ENCODE results near the gene GTF2F2. TPM values are rescaled to one million over a fixed set of nuclear protein-coding genes. Genes with fewer than 3 reads are reported as not detected.

The GTF2F2 gene
- total RNA-seq, 1 experiment from 2014 or later: 65.4 TPM

DNA sequence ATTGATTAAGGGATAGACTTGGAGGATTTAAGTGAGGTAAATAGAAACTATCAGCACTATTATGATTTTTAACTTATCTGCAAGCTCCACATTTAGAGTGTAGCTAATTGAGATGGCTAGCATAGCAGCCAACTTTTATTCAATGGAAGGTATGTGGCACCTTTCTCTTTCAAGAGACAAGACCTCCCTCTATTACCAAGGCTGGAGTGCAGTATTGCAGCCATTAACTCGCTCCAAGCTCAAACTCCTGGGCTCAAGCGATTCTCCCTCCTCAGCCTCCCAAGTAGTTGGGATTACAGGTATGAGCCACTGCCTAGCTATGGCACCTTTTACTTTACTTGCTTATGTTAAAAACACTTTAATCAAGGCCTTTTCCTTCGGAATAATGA lies 212.5 kb downstream of the GTF2F2 start:
- DNase-seq (ENCODE audit: low read depth): no peak

DNA sequence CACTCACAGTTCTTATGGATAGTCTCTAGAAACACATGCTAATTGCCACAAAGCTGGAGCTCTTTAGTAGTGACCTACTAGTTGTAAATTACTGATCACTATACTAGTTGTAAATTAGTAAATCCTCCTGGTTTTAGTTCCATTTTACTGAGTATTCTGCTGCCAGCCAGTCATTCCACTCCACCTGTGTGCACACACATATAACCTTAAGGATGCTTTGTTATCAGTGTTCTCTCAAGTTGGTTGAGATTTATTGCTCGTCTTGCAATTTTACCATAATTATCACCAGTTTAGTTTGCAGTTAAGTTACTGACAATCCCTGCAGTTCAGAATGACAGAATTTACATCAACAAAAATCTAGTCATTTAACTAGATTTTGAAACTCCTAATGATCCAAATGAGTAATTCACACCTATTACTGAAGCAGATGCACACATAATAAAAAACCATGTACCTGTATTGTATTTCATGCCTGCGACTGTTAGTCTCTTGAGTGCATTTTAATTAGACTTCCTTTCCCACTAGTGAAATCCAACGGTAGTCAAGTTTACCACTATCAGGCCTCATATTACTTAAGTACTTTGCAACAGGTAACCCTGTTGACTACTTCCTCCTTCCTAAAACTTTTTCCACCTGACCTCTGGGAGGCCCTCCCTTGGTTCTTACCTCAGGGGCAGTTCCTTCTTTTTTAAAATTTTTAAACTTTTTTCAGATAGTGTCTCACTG lies 213.1 kb downstream of the GTF2F2 start:
- DNase-seq (ENCODE audit: low read depth): peak; percentile 13

Other genes starting within 250 kb of the GTF2F2 start
- gene NUFIP1, start 131.0 kb upstream of the GTF2F2 start, total RNA-seq (2014; rRNA removed): 4.0 and 4.1 TPM in 2 replicates
- gene GPALPP1, start 131.0 kb upstream of the GTF2F2 start, total RNA-seq (2014; rRNA removed): 24.4 and 25.3 TPM in 2 replicates
- 0.64 TPM in 1 of 2 replicates, not detected in the other for gene KCTD4, start 80.5 kb downstream of the GTF2F2 start, total RNA-seq (2014; rRNA removed)
- 1,773 and 1,961 TPM in 2 replicates for gene TPT1, start 220.7 kb downstream of the GTF2F2 start, total RNA-seq (2014; rRNA removed)